Activated CD4-positive, alpha-beta T cell treated with anti-CD3 and anti-CD28 coated beads, Interleukin-2, amount 10 ng/mL, durations not matched to agents 24 days and 14 days (primary cell): ENCODE measurements around the gene NOX4. TPM values are rescaled to one million over a fixed set of nuclear protein-coding genes. Genes with fewer than 3 reads are reported as not detected.
"Not testable (repeated sequence)": the region's sequence is repeated elsewhere in the genome, so short reads cannot be mapped to it uniquely, and the experiment has no call there.

Experiments
- DNase-seq: peaks from one replicate; pipeline ENCODE4 v3.0.0; 2022
- H3K27ac Mint-ChIP-seq: one replicate; pipeline ENCODE4 v1.8.0; 2022; ENCODE audit warnings: mild to moderate bottlenecking, mixed read lengths
- H3K27me3 Mint-ChIP-seq: one replicate; pipeline ENCODE4 v1.8.0; 2022; ENCODE audit warnings: mixed read lengths
- H3K36me3 Mint-ChIP-seq: one replicate; pipeline ENCODE4 v1.8.0; 2022; ENCODE audit warnings: low read depth, mild to moderate bottlenecking, mixed read lengths
- H3K4me1 Mint-ChIP-seq: one replicate; pipeline ENCODE4 v1.8.0; 2021; ENCODE audit warnings: mixed read lengths
- H3K4me3 Mint-ChIP-seq: one replicate; pipeline ENCODE4 v1.8.0; 2022; ENCODE audit warnings: mild to moderate bottlenecking, moderate library complexity, mixed read lengths
- H3K9me3 Mint-ChIP-seq: one replicate; pipeline ENCODE4 v1.8.0; 2021; ENCODE audit warnings: mixed read lengths
- intact Hi-C: fragments of 100-400 bp; cut with micrococcal nuclease; formaldehyde crosslinking; loops from one replicate; pipeline ENCODE4 v1.15.1; 2023
- total RNA-seq: library from RNA; stranded (reverse); gene quantifications from 2 replicates; pipeline ENCODE4 v1.2.3, GENCODE V29; 2022

Gene NOX4
- total RNA-seq, 1 donor from 2014 or later, result not detected

DNA sequence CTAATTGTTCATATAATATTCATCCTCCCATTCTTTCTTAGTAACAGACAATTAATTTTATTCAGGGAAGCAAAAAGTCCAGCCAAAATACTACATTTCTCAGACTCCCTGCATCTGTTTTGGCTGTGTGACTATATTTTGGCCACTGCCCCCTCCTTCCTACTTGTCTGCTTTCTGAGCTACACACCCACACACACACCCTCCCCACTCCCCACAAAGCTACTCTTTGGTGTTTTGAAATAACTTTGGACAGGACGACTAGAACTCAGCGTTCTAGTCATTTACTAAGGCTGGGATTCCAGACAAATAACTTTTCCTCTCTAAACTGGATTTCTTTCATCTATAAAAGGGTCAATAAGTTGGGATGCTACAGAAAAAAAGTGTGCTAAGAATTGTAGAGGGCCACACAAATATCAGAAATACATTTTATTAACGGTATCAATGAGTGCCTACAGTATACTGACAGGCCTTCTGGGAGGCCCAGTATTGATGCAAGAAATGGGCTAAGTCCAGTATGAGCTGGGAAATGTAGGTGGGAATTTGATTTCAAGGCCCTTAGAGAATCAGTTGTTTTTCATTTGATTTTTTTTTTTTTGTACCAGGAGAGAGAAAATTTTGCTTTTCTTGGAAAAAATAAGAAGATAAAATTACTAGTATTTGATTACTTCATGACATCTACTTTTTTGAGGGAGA is 148.1 kb downstream of the NOX4 start:
- H3K9me3 Mint-ChIP-seq, H3K36me3 Mint-ChIP-seq, H3K27ac Mint-ChIP-seq, H3K27me3 Mint-ChIP-seq, H3K4me3 Mint-ChIP-seq, H3K4me1 Mint-ChIP-seq, DNase-seq, intact Hi-C loops: not testable (repeated sequence)

DNA sequence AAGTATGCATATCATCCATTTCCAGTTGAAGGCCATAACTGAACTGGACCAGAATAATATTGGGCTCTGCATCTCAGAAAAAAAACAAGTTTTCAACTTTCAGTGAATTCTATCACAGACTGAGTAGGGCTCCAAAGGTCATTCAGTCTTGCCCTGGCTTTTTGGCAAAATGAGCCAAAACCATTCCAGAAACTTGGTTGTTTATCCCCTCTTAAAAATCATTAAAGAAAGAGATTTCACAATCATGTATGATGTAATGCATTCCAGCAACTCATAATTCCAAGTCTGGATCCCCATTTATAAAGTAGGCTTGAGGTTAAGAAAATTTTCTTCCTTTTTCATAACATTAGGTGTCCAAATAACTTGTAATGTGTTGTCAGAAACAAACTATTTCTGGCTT is 150.7 kb downstream of the NOX4 start:
- H3K27ac Mint-ChIP-seq, H3K4me3 Mint-ChIP-seq, DNase-seq, H3K9me3 Mint-ChIP-seq, H3K4me1 Mint-ChIP-seq, H3K27me3 Mint-ChIP-seq, H3K36me3 Mint-ChIP-seq, intact Hi-C loops: not testable (repeated sequence)

DNA sequence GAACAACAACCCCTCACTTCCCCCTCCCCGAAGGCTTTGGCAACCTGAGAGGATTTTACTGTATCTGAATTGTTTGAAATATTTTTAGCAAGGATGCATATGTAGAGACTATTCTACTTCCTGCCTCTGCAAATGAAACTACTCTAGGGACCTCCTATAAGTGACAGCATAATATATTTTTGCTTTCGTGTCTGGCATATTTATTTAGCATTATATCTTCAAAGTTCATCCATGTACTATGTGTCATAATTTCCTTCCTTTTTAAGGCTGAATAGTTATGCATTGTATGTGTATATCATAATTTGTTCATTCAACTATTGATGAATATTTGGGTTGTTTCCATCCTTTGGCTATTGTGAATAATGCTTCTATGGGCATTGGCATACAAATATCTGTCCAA is 153.1 kb downstream of the NOX4 start:
- H3K4me3 Mint-ChIP-seq, H3K27ac Mint-ChIP-seq, DNase-seq, H3K27me3 Mint-ChIP-seq, H3K4me1 Mint-ChIP-seq, H3K9me3 Mint-ChIP-seq, intact Hi-C loops, H3K36me3 Mint-ChIP-seq: not testable (repeated sequence)

DNA sequence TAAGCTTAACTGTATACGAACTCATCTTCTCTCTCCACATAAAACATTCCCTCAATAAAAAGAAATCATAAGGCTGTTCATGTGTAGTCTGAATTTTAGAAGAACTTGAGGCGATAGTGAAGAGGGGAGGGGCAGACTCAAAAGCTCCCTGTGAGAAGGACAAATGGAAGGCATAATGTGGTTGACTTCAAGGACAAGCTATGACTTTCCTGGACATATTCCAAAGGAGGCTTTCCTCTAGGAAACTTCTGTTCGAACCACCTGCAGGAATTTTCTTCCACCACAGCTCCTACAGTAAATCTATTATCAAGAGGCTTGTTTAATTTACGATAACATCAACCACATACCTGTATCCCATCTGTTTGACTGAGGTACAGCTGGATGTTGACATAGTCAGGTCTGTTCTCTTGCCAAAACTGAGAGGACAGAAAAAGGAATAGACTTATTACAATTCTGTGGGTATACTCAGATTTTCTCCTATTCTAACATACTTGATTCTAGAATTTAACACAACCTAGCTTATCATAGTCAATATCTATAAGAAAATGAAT is 154.0 kb downstream of the NOX4 start:
- H3K4me1 Mint-ChIP-seq, H3K36me3 Mint-ChIP-seq, DNase-seq, intact Hi-C loops, H3K27ac Mint-ChIP-seq, H3K9me3 Mint-ChIP-seq, H3K27me3 Mint-ChIP-seq, H3K4me3 Mint-ChIP-seq: not testable (repeated sequence)

DNA sequence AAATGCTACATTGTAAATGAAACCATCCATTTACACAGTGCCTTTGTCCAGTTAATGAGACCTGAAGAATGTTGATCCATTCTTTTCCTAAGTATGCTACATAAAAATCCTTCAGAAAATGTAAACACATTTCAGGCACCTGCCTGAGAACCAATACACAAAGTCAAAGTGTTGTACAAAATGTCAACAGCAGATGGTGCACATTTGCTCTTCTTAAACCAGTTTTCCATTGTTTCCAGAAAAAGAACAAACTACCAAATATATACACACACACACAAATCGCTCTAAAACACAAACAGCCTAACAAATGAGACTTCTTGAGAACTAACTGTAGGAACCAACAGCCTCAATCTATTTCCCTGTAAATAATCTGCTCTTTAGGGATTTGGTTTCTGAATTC is 157.5 kb downstream of the NOX4 start:
- intact Hi-C loops, H3K27me3 Mint-ChIP-seq, H3K36me3 Mint-ChIP-seq, H3K4me1 Mint-ChIP-seq, H3K4me3 Mint-ChIP-seq, H3K27ac Mint-ChIP-seq, DNase-seq, H3K9me3 Mint-ChIP-seq: not testable (repeated sequence)

DNA sequence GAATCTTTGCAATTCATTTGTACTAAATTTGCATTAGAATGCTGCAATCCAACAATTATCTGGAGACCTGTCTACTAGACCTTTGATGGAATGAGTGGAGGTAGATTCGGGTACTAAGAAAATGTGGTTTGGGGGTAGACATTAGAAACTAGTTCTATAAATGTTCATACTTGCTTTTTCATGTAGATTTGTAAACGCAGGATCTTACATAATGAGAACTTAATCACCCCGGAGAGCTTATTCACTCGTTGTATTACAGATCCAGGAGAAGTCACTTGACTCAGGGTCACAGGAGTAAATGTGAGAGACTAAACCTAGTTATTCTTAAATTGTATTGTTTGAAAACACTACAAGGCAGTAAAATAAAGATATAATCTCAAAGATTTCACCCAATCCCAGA is 159.2 kb downstream of the NOX4 start:
- H3K36me3 Mint-ChIP-seq, H3K4me3 Mint-ChIP-seq, DNase-seq, H3K27ac Mint-ChIP-seq, H3K9me3 Mint-ChIP-seq, intact Hi-C loops, H3K4me1 Mint-ChIP-seq, H3K27me3 Mint-ChIP-seq: not testable (repeated sequence)

DNA sequence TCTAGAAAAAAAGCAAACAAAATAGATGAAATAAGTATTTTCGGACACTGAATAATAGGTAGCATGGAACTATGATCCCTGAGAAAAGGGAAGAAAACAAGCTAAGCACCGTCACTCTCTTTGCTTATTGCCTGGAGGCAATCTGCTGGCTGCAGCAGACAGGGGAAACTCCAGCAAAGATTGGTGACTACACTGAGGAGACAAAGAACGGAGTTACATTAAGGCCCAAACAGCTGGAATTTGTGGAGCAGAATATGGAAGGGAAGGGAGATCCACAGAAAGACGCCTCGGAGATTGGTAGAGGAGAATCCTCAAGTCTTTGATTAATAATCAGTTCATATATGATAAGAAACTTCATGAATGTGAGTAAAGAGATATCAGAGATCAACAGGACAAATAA is 163.3 kb downstream of the NOX4 start:
- Mint-ChIP-seq H3K27ac (no peak overlapping the region), H3K4me1 (no peaks in the 10 kb centered on the region), H3K4me3 (no peak overlapping the region), H3K36me3 (no peaks in the 10 kb centered on the region), H3K9me3 (no peaks in the 10 kb centered on the region), H3K27me3 (no peaks in the 10 kb centered on the region)
- DNase-seq, result no peak
- intact Hi-C loops, result no loop called here

DNA sequence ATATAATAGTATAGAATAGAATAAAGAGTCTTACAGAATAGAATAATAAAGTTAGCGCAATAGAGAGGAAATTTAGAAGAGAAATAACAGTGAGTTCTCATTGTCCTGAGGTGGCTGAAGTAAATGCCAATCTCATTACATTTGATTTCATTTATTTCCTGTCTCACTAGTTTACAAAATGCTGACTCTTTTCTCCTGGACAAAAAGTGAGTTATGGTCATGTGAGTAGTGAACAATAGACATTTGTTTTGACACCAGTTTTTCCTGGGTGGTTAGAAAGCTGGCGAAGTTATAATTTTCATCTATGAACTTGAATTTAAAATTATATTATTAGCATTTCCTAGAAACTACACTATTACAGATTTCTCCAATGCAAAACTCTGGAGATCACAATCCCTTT is 169.8 kb downstream of the NOX4 start:
- Mint-ChIP-seq H3K4me3 (no peak overlapping the region), H3K27ac (no peak overlapping the region), H3K9me3 (peaks cover 7% of the 10 kb centered on the region), H3K27me3 (no peaks in the 10 kb centered on the region), H3K4me1 (no peaks in the 10 kb centered on the region), H3K36me3 (no peaks in the 10 kb centered on the region)
- DNase-seq, result no peak
- intact Hi-C loops, result no loop called here

DNA sequence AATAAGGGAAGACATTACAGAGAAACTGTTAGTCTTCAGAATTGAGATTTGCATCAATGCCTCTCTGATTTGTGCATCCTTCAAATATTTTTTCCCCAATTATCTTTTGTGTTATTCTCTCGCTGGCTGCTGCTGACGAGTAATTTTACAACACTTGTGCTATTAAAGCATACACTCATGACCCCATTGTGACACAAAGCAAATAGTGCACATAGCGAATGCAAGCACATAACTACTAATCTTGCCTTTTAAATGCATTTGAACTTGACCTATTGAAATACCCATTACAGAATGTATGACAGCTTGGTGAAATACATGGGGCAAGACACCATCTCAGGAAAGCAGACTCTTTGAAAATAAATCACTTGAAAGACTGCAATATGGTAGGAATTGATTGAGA is 180.6 kb downstream of the NOX4 start:
- not testable (repeated sequence) for H3K9me3 Mint-ChIP-seq

DNA sequence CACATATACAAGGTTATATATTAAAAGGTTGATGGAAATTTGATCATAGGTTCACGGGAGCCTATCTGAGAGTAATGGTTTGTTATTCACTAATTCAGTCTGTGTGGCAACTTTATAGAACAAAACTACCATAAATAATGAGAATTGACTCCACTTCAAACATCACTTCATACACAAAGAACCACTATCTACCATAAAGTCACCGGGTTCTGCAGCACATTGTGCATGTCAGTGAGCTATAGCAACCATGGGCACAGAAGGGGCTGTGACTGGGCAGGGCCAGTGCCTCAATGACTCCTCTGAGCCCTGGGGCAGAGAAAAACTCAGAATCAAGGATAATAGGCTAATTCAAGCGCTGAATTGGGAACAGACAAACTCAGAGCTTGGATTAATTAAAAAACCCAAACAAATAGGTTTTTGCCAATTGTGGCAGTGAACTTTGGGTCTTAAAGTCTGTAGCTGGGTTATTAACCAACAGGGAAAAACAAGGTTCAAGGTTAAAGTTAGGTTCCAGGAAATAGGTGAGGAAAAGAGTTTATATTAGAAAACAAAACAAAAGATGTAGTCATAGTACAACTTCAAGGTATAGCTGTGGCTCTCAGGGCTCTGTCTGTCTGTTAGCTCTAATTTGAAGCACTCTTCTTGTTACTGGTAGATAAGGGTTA is 181.7 kb downstream of the NOX4 start:
- H3K4me3 Mint-ChIP-seq, H3K27me3 Mint-ChIP-seq, intact Hi-C loops, H3K9me3 Mint-ChIP-seq, H3K36me3 Mint-ChIP-seq, H3K4me1 Mint-ChIP-seq, H3K27ac Mint-ChIP-seq, DNase-seq: not testable (repeated sequence)

More for the DNA sequence above, 180.6 kb downstream of the NOX4 start:
- H3K4me3 Mint-ChIP-seq, H3K27ac Mint-ChIP-seq, DNase-seq, H3K36me3 Mint-ChIP-seq, intact Hi-C loops, H3K4me1 Mint-ChIP-seq, H3K27me3 Mint-ChIP-seq: not testable (repeated sequence)

DNA sequence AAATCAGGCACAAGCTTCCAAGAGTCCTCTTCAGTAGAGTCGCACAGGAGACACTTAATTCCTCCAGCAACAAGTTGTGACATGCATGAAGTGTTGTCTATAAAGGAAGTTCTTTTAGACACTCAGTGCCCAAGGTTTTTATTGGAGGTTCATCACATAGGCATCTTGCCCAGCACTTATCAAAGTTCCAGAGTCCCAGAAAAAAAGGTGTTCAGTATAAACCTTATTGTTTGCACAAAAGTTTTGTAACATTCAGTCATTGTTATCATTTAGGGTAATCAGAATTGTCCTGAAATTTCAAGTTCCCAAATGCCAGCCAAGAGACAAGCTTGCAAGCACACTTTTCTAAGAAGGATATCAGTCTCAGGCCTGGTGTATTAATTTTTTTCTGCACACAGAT is 182.9 kb downstream of the NOX4 start:
- H3K36me3 Mint-ChIP-seq, DNase-seq, H3K27ac Mint-ChIP-seq, H3K4me1 Mint-ChIP-seq, H3K4me3 Mint-ChIP-seq, intact Hi-C loops, H3K9me3 Mint-ChIP-seq, H3K27me3 Mint-ChIP-seq: not testable (repeated sequence)

DNA sequence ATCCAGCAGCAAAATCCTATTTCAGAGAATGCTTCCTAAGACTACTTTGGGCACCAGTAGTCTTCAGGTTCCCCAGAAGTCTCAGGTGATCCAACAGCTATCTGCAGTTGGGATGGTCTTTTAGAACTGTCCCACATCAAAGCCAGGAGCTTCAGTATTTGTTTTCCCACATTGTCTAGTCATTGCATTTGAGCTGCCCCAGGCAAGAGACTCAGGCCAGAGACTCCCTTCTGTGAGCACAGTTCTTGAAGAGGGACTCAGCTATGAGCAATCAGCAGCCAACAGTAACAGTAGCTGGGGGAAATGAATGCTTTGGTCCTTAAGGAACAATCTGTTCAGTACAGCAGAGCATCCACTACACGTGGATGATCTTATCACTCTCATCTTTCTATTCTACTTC is 188.1 kb downstream of the NOX4 start:
- H3K9me3 Mint-ChIP-seq, intact Hi-C loops, H3K36me3 Mint-ChIP-seq, DNase-seq, H3K27ac Mint-ChIP-seq, H3K4me1 Mint-ChIP-seq, H3K27me3 Mint-ChIP-seq, H3K4me3 Mint-ChIP-seq: not testable (repeated sequence)

DNA sequence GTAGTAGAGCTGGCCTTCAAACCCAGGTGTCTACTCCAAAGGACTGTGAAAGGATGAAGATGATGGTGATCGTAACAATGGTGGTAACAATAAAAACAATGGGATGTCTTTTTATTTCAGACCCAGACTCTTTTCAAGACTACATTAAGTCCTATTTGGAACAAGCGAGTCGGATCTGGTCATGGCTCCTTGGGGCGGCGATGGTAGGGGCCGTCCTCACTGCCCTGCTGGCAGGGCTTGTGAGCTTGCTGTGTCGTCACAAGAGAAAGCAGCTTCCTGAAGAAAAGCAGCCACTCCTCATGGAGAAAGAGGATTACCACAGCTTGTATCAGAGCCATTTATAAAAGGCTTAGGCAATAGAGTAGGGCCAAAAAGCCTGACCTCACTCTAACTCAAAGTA is 196.2 kb downstream of the NOX4 start:
- H3K27ac Mint-ChIP-seq, H3K4me1 Mint-ChIP-seq, DNase-seq, H3K4me3 Mint-ChIP-seq, H3K9me3 Mint-ChIP-seq, intact Hi-C loops, H3K27me3 Mint-ChIP-seq, H3K36me3 Mint-ChIP-seq: not testable (repeated sequence)

DNA sequence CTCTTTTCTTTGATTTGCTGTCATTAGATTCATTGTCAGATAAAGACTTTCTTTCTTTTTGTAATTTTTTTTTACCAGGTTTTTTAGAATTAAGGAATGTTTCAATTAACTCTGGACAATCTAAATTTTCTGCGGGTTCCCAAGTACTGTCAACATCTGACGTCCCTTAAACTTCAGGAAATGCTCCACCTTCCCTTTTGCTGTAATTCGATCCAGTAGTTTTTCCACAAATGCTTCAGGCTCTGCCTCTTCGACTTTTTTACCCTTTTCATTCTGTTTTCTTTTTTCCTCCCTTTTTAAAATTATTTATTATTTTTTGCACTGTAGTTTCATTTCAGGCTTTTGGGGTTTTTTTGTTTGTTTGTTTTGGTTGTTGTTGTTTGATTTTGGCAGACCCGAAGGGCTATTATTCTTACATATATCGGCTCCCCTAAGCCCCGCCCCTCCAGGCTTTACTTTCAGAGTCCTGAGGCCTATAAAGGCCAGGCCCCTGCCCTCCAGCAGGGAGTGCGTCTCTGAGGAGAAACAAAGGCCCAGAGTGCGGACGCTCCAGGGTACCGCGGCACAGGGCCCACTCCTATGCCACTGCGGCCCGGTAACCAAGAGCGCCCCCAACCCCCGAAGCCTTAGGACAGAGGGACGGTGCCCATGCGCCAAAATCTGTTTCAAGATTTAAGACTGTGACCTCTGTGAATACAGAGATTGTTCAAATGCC is 197.1 kb downstream of the NOX4 start:
- DNase-seq, result no peak
- Mint-ChIP-seq H3K36me3 (no peaks in the 10 kb centered on the region), H3K4me1 (no peaks in the 10 kb centered on the region), H3K4me3 (no peak overlapping the region), H3K27ac (no peak overlapping the region), H3K27me3 (no peaks in the 10 kb centered on the region), H3K9me3 (no peaks in the 10 kb centered on the region)
- intact Hi-C loops, result no loop called here
